HEK293 (cell line): ENCODE data around the gene BCKDHB.

Source experiments
- CTCF ChIA-PET: fragments of 350-600 bp; formaldehyde crosslinking; extraction: SDS; loops from one replicate; lab custom pipeline; 2021; ENCODE audit warnings: antibody characterized with exemption; lab: Yijun Ruan, JAX
- POLR2A ChIA-PET: fragments of 300-600 bp; formaldehyde crosslinking; extraction: SDS; loops from one replicate; lab custom pipeline; 2020; ENCODE audit warnings: antibody characterized with exemption, inconsistent platforms; lab: Yijun Ruan, JAX
- H3K27ac ChIP-seq: fragments of 200-500 bp; sonication (Bioruptor generic); 2 replicates; pipeline ENCODE4 v1.5.1; 2014; ENCODE audit warnings: low read depth, low read length, control low read depth, inconsistent platforms; ENCODE audit errors: extremely low read depth
- H3K36me3 ChIP-seq, 2 experiments: fragments of 200-500 bp in 1 of 2; sonication (Bioruptor generic) in 1 of 2; 1 replicate in 1 of 2; 2 replicates in 1 of 2; pipeline ENCODE4 v1.5.1; 2014 to 2017; ENCODE audit warnings: inconsistent platforms in 2 of 2, low read length in 2 of 2; ENCODE audit not compliant: control insufficient read depth in 2 of 2, insufficient read depth in 1 of 2
- H3K4me1 ChIP-seq: fragments of 200-500 bp; sonication (Bioruptor generic); 2 replicates; pipeline ENCODE4 v1.5.1; 2014; ENCODE audit warnings: mild to moderate bottlenecking, low read length, inconsistent platforms; ENCODE audit not compliant: control insufficient read depth, insufficient read depth
- H3K4me3 ChIP-seq: 2 replicates; pipeline ENCODE4 v1.5.1; 2011; ENCODE audit warnings: low read depth, mild to moderate bottlenecking, control low read depth, low read length, moderate library complexity
- H3K9me3 ChIP-seq: fragments of 200-500 bp; sonication (Bioruptor generic); 2 replicates; pipeline ENCODE4 v1.5.1; 2014; ENCODE audit warnings: low read depth, low read length, inconsistent platforms; ENCODE audit not compliant: control insufficient read depth, insufficient read depth
- BCL6B ChIP-seq: fragments of 450-650 bp; formaldehyde crosslinking; IDR thresholded peaks from 2 replicates; pipeline ENCODE4 v1.5.1; 2017; ENCODE audit warnings: missing biosample characterization, missing genetic modification characterization
- OVOL3 ChIP-seq: fragments of 450-650 bp; formaldehyde crosslinking; IDR thresholded peaks from 2 replicates; pipeline ENCODE4 v1.5.1; 2016; ENCODE audit warnings: missing biosample characterization, missing genetic modification characterization
- REST ChIP-seq: fragments of 450-650 bp; formaldehyde crosslinking; IDR thresholded peaks from 2 replicates; pipeline ENCODE4 v1.5.1; 2016; ENCODE audit warnings: missing biosample characterization, missing genetic modification characterization
- SCRT2 ChIP-seq: fragments of 450-650 bp; formaldehyde crosslinking; IDR thresholded peaks from 2 replicates; pipeline ENCODE4 v1.5.1; 2016; ENCODE audit warnings: missing biosample characterization, missing genetic modification characterization
- ZNF114 ChIP-seq: fragments of 450-650 bp; formaldehyde crosslinking; IDR thresholded peaks from 2 replicates; pipeline ENCODE4 v1.5.0; 2017; ENCODE audit warnings: missing biosample characterization, missing genetic modification characterization
- ZNF148 ChIP-seq: fragments of 450-650 bp; formaldehyde crosslinking; IDR thresholded peaks from 2 replicates; pipeline ENCODE4 v1.5.0; 2017; ENCODE audit warnings: missing biosample characterization, missing genetic modification characterization, borderline replicate concordance
- ZNF248 ChIP-seq: fragments of 450-650 bp; formaldehyde crosslinking; IDR thresholded peaks from 2 replicates; pipeline ENCODE4 v1.5.1; 2017; ENCODE audit warnings: missing biosample characterization, missing genetic modification characterization
- ZNF280D ChIP-seq: fragments of 450-650 bp; formaldehyde crosslinking; IDR thresholded peaks from 2 replicates; pipeline ENCODE4 v1.5.1; 2016; ENCODE audit warnings: missing biosample characterization, missing genetic modification characterization
- ZNF404 ChIP-seq: fragments of 450-650 bp; formaldehyde crosslinking; IDR thresholded peaks from 2 replicates; pipeline ENCODE4 v1.5.1; 2017; ENCODE audit warnings: missing biosample characterization, missing genetic modification characterization
- ZNF48 ChIP-seq: fragments of 450-650 bp; formaldehyde crosslinking; IDR thresholded peaks from 2 replicates; pipeline ENCODE4 v1.5.1; 2016; ENCODE audit warnings: missing biosample characterization, missing genetic modification characterization
- ZNF530 ChIP-seq: fragments of 450-650 bp; formaldehyde crosslinking; IDR thresholded peaks from 2 replicates; pipeline ENCODE4 v1.5.1; 2016; ENCODE audit warnings: low read depth, missing biosample characterization, missing genetic modification characterization
- ZNF830 ChIP-seq: fragments of 450-650 bp; IDR thresholded peaks from 2 replicates; pipeline ENCODE4 v1.5.0; 2018; ENCODE audit warnings: missing biosample characterization, missing genetic modification characterization, low read depth, mild to moderate bottlenecking, moderate library complexity
- ZNF843 ChIP-seq: fragments of 450-650 bp; formaldehyde crosslinking; IDR thresholded peaks from 2 replicates; pipeline ENCODE4 v1.5.1; 2016; ENCODE audit warnings: missing biosample characterization, missing genetic modification characterization
- ZSCAN4 ChIP-seq: fragments of 450-650 bp; formaldehyde crosslinking; IDR thresholded peaks from 2 replicates; pipeline ENCODE4 v1.5.1; 2017; ENCODE audit warnings: missing biosample characterization, missing genetic modification characterization

BCKDHB gene

GRCh38 chr6:80170433-80170832 is 64.0 kb downstream of the BCKDHB start (continued):
- TF ChIP-seq REST (tag by site-specific recombination): no peak

- no peak overlapping the region for H3K27ac ChIP-seq
- no peaks in the 10 kb centered on the region for H3K4me1 ChIP-seq
- peaks cover 0 to 3% of the 10 kb centered on the region in 2 experiments; a peak in 1 of 3 replicates for H3K36me3 ChIP-seq
- no peak for TF ChIP-seq ZNF280D (tag by site-specific recombination)
- no peak for TF ChIP-seq ZNF530 (tag by site-specific recombination)
- no peak for TF ChIP-seq ZNF148
- no peak for TF ChIP-seq ZNF114 (tag by site-specific recombination)
- TF ChIP-seq ZNF843 (tag by site-specific recombination): no peak
- TF ChIP-seq BCL6B (tag by site-specific recombination): no peak
- no peak for TF ChIP-seq ZNF830
- TF ChIP-seq OVOL3 (tag by site-specific recombination): no peak
- no peak for TF ChIP-seq ZNF404 (tag by site-specific recombination)
- TF ChIP-seq ZNF248 (tag by site-specific recombination): no peak
- no peak for TF ChIP-seq ZNF48 (tag by site-specific recombination)
- no peak for TF ChIP-seq SCRT2 (tag by site-specific recombination)
- TF ChIP-seq ZSCAN4 (tag by site-specific recombination): no peak
- H3K4me3 ChIP-seq: no peak overlapping the region
- POLR2A ChIA-PET: no interaction called here
- CTCF ChIA-PET: interaction anchor here (0.7 kb wide), 1 partner anchor 25 kb away, joined by 3 read pairs; no protein-coding TSS in a partner anchor
- no peaks in the 10 kb centered on the region for H3K9me3 ChIP-seq
These were observed 66.9 kb downstream of the BCKDHB start for GRCh38 chr6:80173411-80173810.
